ENCODE measurements around the gene SCN8A. TPM values are rescaled to one million over a fixed set of nuclear protein-coding genes. Genes with fewer than 3 reads are reported as not detected.

The SCN8A gene
- polyA plus RNA-seq, 1 donor from 2014 or later = 0.85 TPM

GRCh38 chr12:51695241-51696010 lies 104.4 kb downstream of the SCN8A start:
- H3K27me3 Mint-ChIP-seq = peaks cover 9% of the 10 kb centered on the region
- H3K4me3 Mint-ChIP-seq = no peak overlapping the region
- no peaks in the 10 kb centered on the region for H3K9me3 Mint-ChIP-seq
- H3K36me3 Mint-ChIP-seq = no peaks in the 10 kb centered on the region
- no peak overlapping the region for H3K27ac Mint-ChIP-seq
- H3K4me1 Mint-ChIP-seq = no peaks in the 10 kb centered on the region

GRCh38 chr12:51699219-51699618 lies 108.2 kb downstream of the SCN8A start:
- Mint-ChIP-seq H3K27ac (peak overlapping the region in 1 of 3 donors; percentile 28), H3K36me3 (peaks cover 1% of the 10 kb centered on the region), H3K9me3 (no peaks in the 10 kb centered on the region), H3K4me1 (no peaks in the 10 kb centered on the region), H3K4me3 (no peak overlapping the region), H3K27me3 (peaks cover 6% of the 10 kb centered on the region)

GRCh38 chr12:51700887-51701286 lies 109.9 kb downstream of the SCN8A start:
- H3K4me1 Mint-ChIP-seq = no peaks in the 10 kb centered on the region
- peaks cover 1% of the 10 kb centered on the region for H3K36me3 Mint-ChIP-seq
- H3K4me3 Mint-ChIP-seq = no peak overlapping the region
- peaks cover 2% of the 10 kb centered on the region for H3K27me3 Mint-ChIP-seq
- no peaks in the 10 kb centered on the region for H3K9me3 Mint-ChIP-seq
- H3K27ac Mint-ChIP-seq = no peak overlapping the region

DNA sequence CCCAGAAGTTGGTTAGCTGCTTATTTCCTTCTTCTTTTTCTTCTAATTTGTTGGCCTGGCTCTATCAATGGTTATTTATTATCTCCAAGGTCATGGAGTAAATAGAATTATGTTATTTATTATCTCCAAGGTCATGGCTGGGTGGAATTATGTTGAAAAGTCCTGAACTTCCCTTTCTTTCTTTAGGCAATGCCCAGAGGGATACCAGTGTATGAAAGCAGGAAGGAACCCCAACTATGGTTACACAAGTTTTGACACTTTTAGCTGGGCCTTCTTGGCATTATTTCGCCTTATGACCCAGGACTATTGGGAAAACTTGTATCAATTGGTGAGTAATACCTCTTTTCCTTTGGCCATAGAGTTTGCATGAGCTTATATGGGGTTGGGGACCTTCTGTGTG lies 111.6 kb downstream of the SCN8A start:
- Mint-ChIP-seq H3K27ac (no peak overlapping the region), H3K36me3 (peaks cover 1% of the 10 kb centered on the region), H3K9me3 (no peaks in the 10 kb centered on the region), H3K27me3 (no peaks in the 10 kb centered on the region), H3K4me3 (no peak overlapping the region), H3K4me1 (no peaks in the 10 kb centered on the region)

GRCh38 chr12:51705450-51705849 lies 114.4 kb downstream of the SCN8A start:
- Mint-ChIP-seq H3K27ac (no peak overlapping the region), H3K27me3 (no peaks in the 10 kb centered on the region), H3K36me3 (peaks cover 1% of the 10 kb centered on the region), H3K4me3 (no peak overlapping the region), H3K4me1 (no peaks in the 10 kb centered on the region), H3K9me3 (no peaks in the 10 kb centered on the region)

DNA sequence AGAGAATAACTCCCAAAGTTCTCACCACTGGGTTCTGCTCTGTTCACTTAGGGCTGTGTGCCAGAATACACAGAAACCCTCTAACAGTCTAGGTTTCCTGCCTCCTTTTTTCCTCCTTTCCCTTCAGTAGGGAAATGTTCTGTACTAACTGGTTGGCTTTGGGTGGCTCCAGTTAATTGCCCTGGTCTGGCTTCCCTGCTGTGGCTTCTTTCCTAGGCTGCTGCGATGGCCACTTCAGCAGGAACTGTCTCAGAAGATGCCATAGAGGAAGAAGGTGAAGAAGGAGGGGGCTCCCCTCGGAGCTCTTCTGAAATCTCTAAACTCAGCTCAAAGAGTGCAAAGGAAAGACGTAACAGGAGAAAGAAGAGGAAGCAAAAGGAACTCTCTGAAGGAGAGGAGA lies 115.2 kb downstream of the SCN8A start:
- no peaks in the 10 kb centered on the region for H3K4me1 Mint-ChIP-seq
- H3K4me3 Mint-ChIP-seq = no peak overlapping the region
- H3K9me3 Mint-ChIP-seq = no peaks in the 10 kb centered on the region
- H3K27ac Mint-ChIP-seq = no peak overlapping the region
- H3K27me3 Mint-ChIP-seq = peaks cover 4% of the 10 kb centered on the region
- peaks cover 3% of the 10 kb centered on the region for H3K36me3 Mint-ChIP-seq

DNA sequence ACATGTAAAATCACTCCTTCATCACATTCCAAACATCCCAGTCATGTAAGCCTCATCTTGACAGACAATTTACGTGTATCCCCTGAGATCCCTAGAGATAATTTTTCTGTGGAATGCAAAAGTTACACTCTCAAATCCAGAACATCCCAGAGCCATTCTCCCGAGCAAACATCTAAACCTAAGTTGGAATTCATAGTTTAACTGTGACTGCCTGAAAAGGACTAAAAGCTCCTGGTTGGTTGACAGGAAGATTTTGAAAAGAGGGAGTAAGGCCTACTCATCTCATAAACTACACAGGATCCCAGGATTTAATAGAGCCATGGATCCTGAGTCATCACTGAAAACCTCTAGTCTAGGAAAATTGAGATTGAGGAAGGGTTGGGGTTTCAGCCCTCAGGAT lies 123.6 kb downstream of the SCN8A start:
- no peaks in the 10 kb centered on the region for H3K4me1 Mint-ChIP-seq
- peaks cover 4% of the 10 kb centered on the region for H3K36me3 Mint-ChIP-seq

GRCh38 chr12:51717326-51717925 lies 126.4 kb downstream of the SCN8A start:
- Mint-ChIP-seq H3K36me3 (peaks cover 2% of the 10 kb centered on the region), H3K4me3 (no peak overlapping the region), H3K9me3 (peaks cover 0 to 2% (median 0%) of the 10 kb centered on the region in 3 donors), H3K27ac (no peak overlapping the region), H3K4me1 (peaks cover 0 to 4% (median 3%) of the 10 kb centered on the region in 3 donors), H3K27me3 (peaks cover 24% of the 10 kb centered on the region)

More for the DNA sequence above, 123.6 kb downstream of the SCN8A start:
- no peak overlapping the region for H3K4me3 Mint-ChIP-seq
- peaks cover 13% of the 10 kb centered on the region for H3K27me3 Mint-ChIP-seq
- peaks cover 0 to 2% (median 0%) of the 10 kb centered on the region in 3 donors for H3K9me3 Mint-ChIP-seq
- no peak overlapping the region for H3K27ac Mint-ChIP-seq

- H3K27me3 Mint-ChIP-seq = peaks cover 27% of the 10 kb centered on the region
- H3K27ac Mint-ChIP-seq = peak overlapping the region in 1 of 3 donors; percentile 63
- H3K4me3 Mint-ChIP-seq = peak overlapping the region in 2 of 4 donors; percentile 63 to 87
- peaks cover 0 to 4% (median 3%) of the 10 kb centered on the region in 3 donors for H3K4me1 Mint-ChIP-seq
- no peaks in the 10 kb centered on the region for H3K9me3 Mint-ChIP-seq
- H3K36me3 Mint-ChIP-seq = no peaks in the 10 kb centered on the region
Observed at GRCh38 chr12:51721282-51721940, 130.4 kb downstream of the SCN8A start.

GRCh38 chr12:51722431-51722830 lies 131.4 kb downstream of the SCN8A start:
- no peaks in the 10 kb centered on the region for H3K36me3 Mint-ChIP-seq
- H3K4me3 Mint-ChIP-seq = no peak overlapping the region
- H3K9me3 Mint-ChIP-seq = no peaks in the 10 kb centered on the region
- peaks cover 27% of the 10 kb centered on the region for H3K27me3 Mint-ChIP-seq
- peaks cover 0 to 4% (median 3%) of the 10 kb centered on the region in 3 donors for H3K4me1 Mint-ChIP-seq
- H3K27ac Mint-ChIP-seq = no peak overlapping the region

- Mint-ChIP-seq H3K4me3 (no peak overlapping the region), H3K36me3 (no peaks in the 10 kb centered on the region), H3K27ac (no peak overlapping the region), H3K27me3 (peaks cover 23% of the 10 kb centered on the region), H3K9me3 (peaks cover 0 to 1% (median 0%) of the 10 kb centered on the region in 3 donors), H3K4me1 (peaks cover 0 to 3% (median 2%) of the 10 kb centered on the region in 3 donors)
Observed at GRCh38 chr12:51726161-51726560, 135.1 kb downstream of the SCN8A start.

- H3K27ac Mint-ChIP-seq = no peak overlapping the region
- no peaks in the 10 kb centered on the region for H3K36me3 Mint-ChIP-seq
- H3K9me3 Mint-ChIP-seq = peaks cover 0 to 4% (median 2%) of the 10 kb centered on the region in 3 donors
- no peaks in the 10 kb centered on the region for H3K4me1 Mint-ChIP-seq
- H3K27me3 Mint-ChIP-seq = peaks cover 17% of the 10 kb centered on the region
- no peak overlapping the region for H3K4me3 Mint-ChIP-seq
Observed at GRCh38 chr12:51726931-51727330, 135.9 kb downstream of the SCN8A start.

GRCh38 chr12:51729331-51729730 lies 138.3 kb downstream of the SCN8A start:
- Mint-ChIP-seq H3K4me1 (no peaks in the 10 kb centered on the region), H3K4me3 (no peak overlapping the region), H3K27me3 (peaks cover 14% of the 10 kb centered on the region), H3K27ac (no peak overlapping the region), H3K9me3 (peaks cover 2 to 14% (median 6%) of the 10 kb centered on the region in 3 donors), H3K36me3 (no peaks in the 10 kb centered on the region)

- Mint-ChIP-seq H3K4me1 (no peaks in the 10 kb centered on the region), H3K9me3 (peaks cover 2 to 17% (median 9%) of the 10 kb centered on the region in 3 donors), H3K36me3 (no peaks in the 10 kb centered on the region), H3K4me3 (no peak overlapping the region), H3K27me3 (peaks cover 14% of the 10 kb centered on the region), H3K27ac (no peak overlapping the region)
Observed at GRCh38 chr12:51730745-51731144, 139.7 kb downstream of the SCN8A start.

DNA sequence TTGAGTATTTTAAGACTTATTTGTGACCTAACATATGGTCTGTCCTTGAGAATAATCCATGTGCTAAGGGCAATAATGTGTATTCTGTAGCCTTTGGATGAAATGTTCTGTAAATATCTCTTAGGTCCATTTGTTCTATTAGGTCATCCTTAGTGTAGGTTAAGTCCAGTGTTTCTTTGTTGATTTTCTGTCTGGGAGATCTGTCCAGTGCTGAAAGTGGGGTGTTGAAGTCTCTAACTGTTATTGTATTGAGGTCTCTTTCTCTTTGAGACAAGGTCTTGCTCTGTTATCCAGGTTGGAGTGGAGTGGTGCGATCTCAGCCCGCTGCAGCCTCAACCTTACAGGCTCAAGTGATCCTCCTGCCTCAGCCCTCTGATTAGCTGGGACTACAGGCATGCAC lies 149.5 kb downstream of the SCN8A start:
- Mint-ChIP-seq H3K9me3 (peaks cover 14 to 21% (median 17%) of the 10 kb centered on the region in 3 donors), H3K36me3 (peaks cover 2% of the 10 kb centered on the region)

More for the DNA sequence above, 149.5 kb downstream of the SCN8A start:
- Mint-ChIP-seq H3K4me3 (no peak overlapping the region), H3K27ac (no peak overlapping the region), H3K27me3 (peaks cover 11% of the 10 kb centered on the region), H3K4me1 (no peaks in the 10 kb centered on the region)
